CD4-positive, alpha-beta T cell treated with Interleukin-15 for 4 hours (primary cell): Measurements from ENCODE around the gene PELI3.
"Not testable (repeated sequence)": the region's sequence is repeated elsewhere in the genome, so short reads cannot be mapped to it uniquely, and the experiment has no call there.

Experiments
- DNase-seq: peaks from one replicate; pipeline ENCODE4 v3.0.0-alpha.2; 2020; ENCODE audit warnings: low spot score

Gene PELI3, protein sequence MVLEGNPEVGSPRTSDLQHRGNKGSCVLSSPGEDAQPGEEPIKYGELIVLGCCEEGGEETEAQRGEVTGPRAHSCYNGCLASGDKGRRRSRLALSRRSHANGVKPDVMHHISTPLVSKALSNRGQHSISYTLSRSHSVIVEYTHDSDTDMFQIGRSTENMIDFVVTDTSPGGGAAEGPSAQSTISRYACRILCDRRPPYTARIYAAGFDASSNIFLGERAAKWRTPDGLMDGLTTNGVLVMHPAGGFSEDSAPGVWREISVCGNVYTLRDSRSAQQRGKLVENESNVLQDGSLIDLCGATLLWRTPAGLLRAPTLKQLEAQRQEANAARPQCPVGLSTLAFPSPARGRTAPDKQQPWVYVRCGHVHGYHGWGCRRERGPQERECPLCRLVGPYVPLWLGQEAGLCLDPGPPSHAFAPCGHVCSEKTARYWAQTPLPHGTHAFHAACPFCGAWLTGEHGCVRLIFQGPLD

DNA sequence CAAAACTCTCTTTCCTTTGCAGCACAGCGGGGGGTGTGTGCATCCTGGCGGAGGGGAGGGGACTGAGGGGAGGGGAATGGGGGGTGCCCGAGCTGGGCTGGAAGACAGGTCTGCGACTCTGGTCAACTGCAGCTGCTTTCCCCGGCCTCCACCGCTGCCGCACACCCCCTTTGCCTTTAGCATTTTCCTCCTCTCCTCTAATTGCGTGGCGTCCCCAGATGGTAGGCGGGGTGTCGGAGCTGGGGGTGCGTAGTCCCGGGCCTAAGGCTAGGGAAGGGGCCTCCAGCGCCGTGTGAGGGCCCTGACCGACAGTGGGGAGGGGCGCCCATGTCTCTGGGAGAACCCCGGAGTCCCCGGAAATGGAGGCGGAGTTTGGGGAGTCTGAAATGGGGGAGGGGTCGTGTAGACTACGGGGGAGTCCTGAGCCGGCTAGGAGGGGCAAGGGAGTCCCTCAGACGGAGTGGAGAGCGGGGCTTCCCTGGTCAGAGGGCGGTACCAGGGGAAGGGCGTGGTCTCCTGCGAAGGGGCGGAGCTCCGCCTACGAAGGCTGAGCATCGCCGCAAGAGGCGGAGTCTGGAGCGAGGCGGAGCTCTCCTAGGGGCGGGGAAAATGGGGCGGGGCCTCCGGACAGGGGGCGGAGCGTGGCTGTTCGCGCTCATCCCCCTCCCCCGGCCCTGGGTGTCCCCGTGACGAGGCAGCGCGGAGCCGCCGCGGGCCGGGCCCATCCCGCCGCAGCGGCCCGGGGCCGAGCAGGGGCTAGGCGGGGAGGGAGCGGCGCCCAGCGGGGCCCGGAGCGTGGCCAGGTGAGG is at the start of gene PELI3:
PELI3 (plus strand) TSS at position 681 of the 809 bp plus-strand sequence. CDS start 1,224 bp downstream, outside the sequence.
- DNase-seq = peak; percentile 95

DNA sequence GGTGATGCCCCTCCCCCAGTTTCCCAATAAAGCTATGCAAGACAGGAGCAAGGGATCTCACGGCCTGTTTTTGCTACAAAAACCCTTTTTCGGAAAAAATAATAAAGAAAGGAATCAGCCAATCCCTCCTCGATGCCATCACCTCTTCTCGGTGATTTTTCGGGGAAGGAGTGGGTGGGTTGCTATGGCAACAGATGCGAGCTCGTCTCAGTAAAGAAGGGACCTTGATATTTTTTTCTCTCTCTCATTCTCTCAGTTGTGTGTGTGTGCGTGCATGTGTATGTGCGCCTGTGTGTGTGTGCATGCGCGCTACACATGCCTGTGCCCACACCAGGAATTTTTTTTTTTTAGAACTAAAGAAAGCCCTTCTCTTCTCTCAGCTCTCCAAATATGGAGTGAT is 49.7 kb upstream of the PELI3 start:
- no peak for DNase-seq

DNA sequence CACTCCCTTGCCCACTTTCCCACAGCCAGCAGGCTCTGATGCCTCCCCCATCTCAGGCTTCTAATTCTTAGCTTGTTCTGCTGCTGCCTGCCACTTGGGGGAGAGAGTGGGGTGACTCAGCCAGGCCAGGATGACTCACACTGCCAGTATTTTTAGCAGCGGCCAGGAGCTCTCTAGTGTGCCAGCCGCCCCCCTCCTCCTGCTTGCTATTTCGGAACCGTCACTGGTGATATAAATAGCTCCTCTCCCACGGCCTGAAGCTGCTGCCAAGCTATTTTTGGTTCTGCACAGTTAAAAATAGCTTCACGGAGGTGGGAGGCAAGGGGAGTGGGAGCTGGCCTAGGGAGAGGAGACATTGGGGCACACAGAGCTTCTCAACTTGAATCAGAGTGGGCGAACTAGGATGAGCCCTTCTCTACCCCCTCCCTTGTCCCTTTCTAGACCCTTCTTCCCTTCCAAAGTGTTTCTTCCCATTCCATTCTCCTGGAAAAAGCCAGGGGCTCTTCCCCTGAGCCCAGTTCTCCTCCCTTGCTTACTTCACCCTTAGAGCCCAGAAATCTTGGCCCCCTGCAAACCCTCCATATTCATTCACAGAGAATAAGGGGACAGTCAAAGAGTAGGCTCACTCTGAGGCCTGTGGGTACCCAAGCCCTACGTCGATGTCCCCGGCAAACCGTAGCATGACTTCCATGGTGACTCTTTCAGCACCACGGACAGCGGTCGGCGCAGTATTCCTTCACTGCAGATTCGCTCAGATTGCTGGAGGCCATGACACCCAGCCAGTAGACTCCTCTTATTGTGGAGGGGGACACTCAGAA is 48.3 kb upstream of the PELI3 start:
- peak; percentile 34 for DNase-seq

DNA sequence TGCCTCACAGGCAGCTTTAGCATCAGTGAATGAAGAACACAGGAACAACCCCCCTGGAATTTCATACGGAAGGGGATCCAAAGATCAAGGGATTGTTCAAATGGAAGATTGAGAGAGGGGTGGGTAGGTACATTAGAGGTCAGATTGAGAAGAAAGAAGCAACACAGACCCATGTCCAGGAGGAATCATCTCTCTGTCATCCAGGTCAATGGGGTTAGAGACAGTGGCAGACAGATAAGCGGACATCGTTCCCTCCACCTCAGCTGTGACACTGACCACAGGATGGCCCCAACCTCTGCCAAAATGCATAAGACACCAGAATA is 47.8 kb upstream of the PELI3 start:
- no peak for DNase-seq

DNA sequence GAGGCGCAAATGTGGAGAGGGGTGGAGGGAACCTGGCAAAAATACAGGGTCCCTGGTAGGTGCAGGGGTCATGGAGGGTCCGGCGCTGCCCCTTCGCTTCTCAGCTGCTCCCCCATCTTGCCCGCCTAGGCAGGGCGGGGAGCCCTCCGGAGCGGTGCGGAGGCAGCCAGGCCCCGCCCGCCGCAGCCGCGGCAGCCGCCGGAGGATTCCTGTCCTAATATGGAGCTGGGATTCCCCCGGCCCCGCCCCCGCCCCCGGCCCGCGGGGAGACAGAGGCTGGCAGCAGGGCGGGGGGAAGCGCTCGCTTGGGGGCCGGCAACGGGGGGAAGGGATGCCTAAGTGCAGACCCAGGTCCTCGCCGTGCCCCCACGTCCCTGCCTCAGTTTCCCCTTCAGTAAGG is 46.9 kb upstream of the PELI3 start:
- no peak for DNase-seq

DNA sequence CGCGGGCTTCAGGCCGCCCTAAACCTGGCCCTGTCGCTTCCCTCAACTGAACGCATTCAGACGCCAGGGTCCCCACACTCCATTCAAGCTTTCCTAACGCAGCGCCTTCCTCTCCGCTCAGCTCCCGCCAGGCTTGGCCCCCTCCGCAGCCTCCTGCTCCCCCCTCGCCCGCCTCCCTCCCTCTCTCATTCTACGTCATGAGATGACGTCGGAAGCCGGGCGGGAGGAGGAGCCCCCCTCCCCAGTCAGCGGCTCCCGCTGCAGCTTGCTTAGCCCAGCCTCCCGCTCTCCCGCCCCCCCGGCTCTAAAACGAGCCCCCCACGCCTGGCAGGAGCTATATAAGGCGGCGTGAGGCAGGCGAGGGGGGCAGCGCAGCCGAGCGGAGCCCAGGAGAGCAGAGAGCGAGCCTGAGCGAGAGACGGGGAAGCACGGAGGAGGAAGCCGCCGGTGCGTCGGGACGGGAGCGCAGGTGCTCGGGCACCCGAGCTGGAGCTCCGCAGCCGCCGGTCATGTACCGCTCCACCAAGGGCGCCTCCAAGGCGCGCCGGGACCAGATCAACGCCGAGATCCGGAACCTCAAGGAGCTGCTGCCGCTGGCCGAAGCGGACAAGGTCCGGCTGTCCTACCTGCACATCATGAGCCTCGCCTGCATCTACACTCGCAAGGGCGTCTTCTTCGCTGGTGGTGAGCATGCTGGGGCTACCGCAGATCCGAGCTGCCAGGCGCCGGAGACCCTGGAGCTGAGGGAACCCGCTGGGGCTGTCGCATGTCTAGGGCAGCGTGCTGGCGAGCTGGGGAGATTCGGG is 45.8 kb upstream of the PELI3 start, which contains the start of gene NPAS4:
NPAS4 (plus strand) TSS at position 365 of the 806 bp plus-strand sequence; CDS start at position 510, 145 bp downstream.
- DNase-seq = no peak

DNA sequence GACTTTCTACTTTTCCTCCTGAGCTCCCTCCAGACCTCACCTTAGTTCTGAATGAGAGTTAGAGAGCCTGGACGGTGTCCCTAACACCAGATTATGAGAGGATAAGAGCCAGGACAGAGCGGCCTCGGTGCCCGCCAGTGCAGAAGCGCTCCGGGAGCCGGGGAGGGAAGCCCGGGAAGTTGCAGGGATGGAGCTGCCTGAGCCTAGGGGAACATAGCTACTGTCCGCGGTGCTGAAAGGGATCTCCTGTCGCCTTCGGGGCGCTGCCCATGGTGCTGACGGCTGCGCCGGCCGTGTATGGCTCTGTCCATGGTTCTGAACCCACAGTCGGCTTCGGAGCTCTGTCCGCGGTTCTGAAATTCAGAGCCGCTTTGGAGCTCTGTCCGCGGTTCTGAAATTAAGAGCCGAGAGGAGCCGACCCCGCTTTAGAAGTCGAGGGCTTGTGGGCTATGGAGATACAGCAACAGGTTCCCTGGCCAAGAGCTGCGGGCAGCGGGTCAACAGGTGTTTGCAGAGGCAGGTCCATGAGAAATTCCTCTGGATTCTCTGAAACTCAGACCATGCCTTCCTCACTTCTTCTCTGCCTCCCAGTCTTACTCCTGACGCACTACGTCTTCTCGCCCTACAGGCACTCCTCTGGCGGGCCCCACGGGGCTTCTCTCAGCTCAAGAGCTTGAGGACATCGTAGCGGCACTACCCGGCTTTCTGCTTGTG is 45.1 kb upstream of the PELI3 start:
- peak; percentile 87 for DNase-seq

DNA sequence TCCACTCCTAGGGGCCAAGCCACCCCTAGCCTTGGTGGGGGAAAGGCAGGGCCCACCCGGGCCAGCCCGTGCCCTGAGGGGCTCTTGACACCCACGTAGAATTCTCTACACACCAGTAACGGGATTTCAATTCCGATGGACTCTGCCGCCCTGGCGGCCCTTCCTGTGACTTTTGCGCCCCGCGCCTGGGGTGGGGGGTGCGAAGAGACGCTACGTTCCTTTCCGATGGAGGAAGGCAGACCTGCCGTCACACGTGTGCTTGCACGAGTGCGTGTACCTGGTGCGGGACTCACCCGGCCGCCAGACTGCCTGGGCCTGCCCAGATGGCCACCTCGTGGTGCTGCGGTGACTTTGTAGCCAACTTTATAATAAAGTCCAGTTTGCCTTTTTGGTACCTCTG is 40.4 kb upstream of the PELI3 start:
- no peak for DNase-seq

DNA sequence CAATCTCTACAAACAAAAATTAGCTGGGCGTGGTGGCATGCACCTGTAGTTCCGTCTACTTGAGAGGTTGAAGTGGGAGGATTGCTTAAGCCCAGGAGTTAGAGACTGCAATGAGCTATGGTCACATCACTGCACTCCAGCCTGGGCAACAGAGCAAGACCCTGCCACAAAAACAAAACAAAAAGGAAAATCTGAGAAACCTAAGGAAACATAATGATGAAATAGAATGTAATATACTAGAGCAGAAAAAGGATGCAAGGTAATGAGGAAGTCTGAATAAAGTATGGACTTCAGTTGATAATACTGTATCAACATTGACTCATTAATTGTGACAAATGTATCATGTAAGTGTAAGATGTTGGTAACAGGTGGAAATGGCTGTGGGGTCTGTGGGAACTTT is 37.8 kb upstream of the PELI3 start:
- no peak for DNase-seq

DNA sequence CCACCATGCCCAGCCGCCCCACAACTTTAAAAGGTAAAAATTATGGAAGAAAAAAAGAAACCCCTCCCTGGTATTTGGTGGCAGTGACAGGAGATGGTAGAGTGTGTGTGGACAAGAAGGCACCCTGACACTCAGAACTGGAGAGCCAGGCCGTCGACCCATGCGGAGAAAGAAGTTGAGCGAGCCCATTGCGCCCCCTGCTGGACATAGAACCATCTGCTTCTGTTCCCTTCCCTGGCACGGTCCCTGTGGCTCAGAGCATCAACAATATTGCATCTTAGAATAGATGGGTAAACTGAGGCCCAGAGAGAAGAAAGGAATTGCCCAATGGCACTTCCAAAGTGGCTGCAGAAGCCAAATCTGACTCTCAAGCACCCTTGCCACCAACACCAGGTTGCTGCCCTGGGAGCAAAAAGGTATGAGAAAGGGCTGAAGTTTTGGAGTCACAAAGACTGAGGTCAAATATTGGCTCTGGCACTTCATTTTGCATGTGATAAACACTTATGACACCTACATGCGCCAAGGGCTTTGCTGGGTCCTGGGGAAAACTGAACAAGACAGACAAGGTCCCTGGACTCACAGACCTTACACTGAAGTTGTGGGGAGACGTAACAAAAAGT is 36.6 kb upstream of the PELI3 start:
- peak; percentile 65 for DNase-seq

DNA sequence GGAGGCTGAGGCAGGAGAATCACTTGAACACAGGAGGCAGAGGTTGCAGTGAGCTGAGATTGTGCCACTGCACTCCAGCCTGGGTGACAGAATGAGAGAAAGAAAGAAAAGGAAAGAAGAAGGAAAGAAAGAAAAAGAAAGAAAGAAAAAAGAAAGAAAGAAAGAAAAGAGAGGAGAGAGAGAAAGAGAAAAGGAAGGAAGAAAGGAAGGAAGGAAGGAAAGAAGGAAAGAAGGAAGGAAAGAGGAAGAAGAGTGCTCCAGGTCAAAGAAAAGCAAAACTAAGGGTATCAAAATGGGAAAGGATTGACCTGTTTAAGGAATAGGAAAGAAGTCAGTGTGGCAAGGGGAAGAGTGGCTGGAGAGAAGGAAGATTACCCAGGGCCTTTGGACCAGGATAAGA is 35.4 kb upstream of the PELI3 start:
- not testable (repeated sequence) for DNase-seq

DNA sequence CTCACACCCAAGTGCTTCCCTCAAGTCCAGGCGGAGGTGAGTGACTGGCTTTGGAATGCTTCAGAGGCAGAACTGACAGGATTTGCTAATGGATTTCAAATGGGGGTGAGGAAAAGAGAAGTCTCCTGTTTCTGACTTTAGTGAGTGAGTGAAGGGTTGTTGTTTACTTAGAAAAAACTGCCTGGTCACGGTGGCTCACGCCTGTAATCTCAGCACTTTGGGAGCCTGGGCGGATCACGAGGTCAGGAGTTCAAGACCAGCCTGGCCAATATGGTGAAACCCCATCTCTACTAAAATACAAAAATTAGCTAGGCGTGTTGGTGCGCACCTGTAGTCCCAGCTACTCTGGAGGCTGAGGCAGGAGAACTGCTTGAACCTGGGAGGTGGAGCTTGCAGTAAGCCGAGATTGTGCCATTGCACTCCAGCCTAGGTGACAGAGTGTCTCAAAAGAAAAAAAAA is 34.8 kb upstream of the PELI3 start:
- DNase-seq = not testable (repeated sequence)

DNA sequence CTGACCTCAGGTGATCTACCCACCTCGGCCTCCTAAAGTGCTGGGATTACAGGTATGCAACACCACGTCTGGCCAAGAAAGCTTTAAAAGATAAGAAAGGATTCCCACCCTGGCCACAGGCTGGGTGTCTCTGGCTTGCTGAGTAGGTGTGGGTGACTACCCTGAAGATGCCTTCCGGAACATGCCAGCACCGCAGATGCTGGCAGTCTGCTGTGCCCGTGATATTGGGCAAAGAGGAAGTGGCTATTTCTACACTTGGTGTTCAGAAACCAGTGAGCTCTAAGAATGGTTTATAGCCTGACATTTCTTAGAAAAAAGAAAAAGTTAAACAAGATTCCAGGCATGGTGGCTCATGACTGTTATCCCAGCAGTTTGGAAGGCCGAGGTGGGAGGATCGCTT is 34.1 kb upstream of the PELI3 start:
- no peak for DNase-seq

DNA sequence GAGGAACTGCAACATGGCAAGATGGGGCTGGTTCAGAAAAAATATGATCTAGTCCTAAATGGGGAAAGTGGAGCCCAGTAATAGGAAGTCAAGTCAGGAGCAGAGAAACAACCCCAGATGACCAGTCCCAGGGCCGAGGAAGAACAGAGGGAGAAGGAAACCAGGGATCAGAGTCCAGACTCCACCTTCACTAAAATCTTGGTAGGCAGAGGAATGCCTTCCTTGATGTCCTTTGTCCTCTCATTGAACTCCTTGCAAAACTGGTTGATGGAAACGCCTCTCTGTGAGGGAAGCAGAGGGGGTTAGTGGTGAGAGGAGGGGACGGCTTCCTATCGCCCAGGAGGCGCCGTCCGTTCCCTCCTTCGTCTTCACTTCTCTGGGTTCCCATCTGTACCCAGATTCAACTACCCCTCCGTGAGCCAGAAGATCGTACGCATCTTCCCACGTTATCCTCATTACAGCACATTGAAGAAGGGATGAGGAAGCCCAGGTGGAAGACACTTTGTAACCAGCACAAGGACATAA is 28.7 kb upstream of the PELI3 start:
- no peak for DNase-seq

DNA sequence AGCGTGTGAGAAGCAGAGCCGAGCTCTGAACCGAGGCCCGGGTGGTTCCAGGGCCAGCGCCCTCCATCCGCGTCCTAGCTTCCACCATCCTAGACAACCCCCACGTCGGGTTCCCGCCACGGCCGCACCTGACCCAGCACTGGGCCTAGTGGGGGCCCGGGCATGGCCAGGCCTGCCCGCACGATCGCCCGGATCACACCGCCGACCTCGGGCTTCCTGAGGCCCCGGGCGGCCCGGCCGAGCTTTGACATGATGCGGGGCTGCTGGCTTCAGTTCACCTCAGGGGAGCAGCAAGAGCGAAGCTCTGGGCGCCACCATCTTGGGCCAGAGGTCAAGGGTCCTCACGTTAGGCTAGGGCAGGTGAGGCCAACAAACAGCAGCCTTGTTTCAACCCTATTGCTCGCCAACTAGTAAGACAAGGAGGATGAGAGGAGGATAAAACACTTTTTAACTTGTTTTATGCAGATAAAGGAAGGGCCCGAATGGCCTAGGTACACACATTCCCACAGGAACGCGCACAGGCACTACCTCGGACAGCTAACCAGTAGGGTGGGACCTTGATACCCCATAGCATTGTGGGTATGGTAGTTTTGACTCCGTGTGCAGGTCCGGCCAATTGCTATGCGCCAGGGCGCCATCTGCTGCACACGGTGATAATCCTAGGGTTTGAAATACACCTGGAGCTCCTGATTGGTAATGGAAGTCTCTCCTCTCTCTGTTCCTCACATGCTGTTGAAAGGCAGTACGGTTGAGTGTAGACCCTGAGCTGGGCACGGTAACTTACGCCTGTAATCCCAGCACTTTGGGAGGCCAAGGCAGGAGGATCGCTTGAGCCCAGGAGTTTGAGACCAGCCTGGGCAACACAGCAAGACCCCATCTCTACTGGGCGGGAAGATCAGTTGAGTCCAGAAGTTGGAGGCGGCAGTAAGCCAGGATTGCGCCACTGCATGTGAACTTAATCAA is 27.9 kb upstream of the PELI3 start, which contains the start of gene MRPL11:
MRPL11 (minus strand) TSS at position 345 of the 963 bp plus-strand sequence; CDS start at position 251, 94 bp downstream.
- peak; percentile 90 for DNase-seq

DNA sequence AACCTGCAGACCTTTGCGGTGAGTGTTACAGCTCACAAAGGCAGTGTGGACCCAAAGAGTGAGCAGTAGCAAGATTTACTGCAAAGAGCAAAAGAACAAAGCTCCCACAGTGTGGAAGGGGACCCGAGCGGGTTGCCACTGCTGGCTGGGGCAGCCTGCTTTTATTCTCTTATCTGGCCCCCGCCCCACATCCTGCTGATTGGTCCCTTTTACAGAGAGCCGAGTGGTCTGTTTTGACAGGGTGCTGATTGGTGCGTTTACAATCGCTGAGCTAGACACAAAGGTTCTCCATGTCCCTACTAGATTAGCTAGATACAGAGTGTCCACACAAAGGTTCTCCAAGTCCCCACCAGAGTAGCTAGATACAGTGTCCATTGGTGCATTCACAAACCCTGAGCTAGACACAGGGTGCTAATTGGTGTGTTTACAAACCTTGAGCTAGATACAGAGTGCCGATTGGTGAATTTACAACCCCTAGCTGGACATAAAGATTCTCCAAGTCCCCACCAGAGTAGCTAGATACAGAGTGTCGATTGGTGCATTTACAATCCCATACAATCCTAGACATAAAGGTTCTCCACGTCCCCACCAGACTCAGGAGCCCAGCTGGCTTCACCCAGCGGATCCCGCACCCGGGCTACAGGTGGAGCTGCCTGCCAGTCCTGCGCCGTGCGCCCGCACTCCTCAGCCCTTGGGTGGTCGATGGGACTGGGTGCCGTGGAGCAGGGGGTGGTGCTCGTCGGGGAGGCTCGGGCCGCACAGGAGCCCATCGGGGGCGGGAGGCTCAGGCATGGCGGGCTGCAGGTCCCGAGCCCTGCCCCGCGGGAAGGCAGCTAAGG is 26.4 kb upstream of the PELI3 start:
- not testable (repeated sequence) for DNase-seq

DNA sequence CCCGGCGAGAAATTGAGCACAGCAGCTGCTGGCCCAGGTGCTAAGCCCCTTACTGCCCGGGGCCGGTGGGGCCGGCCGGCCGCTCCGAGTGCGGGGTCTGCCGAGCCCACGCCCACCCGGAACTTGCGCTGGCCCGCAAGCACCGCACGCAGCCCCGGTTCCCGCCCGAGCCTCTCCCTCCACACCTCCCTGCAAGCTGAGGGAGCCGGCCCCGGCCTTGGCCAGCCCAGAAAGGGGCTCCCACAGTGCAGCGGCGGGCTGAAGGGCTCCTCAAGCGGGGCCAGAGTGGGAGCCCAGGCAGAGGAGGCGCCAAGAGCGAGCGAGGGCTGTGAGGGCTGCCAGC is 25.8 kb upstream of the PELI3 start:
- DNase-seq = not testable (repeated sequence)

DNA sequence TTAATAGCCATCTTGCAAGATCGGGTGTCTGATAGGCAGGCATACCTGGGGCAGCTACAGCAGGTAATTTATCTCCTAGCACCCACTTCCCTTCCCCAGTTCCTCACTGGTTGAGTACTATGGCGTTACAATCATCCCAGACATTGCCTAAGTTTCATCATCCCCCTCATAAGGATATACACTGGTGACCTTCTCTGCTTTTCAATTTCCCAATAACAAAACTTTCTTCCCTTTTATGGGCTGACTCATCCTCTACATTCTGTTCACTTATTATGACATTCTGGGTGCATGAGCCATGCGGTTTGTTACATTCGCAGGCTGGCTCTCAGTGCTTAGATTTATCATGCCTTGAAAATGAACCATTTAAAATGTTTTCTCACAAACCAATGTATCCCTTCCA is 23.1 kb upstream of the PELI3 start:
- DNase-seq = no peak
